Activated T-helper 17 cell treated with anti-CD3 and anti-CD28 coated beads, Interleukin-2, amount 50 U/mL, for 72 hours (primary cell): Measurements from ENCODE around the gene PARVA. TPM values are rescaled to one million over a fixed set of nuclear protein-coding genes. Genes with fewer than 3 reads are reported as not detected.
"Not testable (repeated sequence)": the region's sequence is repeated elsewhere in the genome, so short reads cannot be mapped to it uniquely, and the experiment has no call there.

ENCODE experiments used
- ATAC-seq: fragments of 150-1000 bp; cut with Tn5 transposase; replicated peaks from 2 replicates; pipeline ENCODE4 v1.10.0; 2021; ENCODE audit warnings: mild to moderate bottlenecking, moderate library complexity
- H3K27ac Mint-ChIP-seq: one replicate; pipeline ENCODE4 v1.8.0; 2022; ENCODE audit warnings: mixed read lengths
- H3K27me3 Mint-ChIP-seq: one replicate; pipeline ENCODE4 v1.8.0; 2022; ENCODE audit warnings: mixed read lengths
- H3K36me3 Mint-ChIP-seq: one replicate; pipeline ENCODE4 v1.8.0; 2022; ENCODE audit warnings: low read depth, mild to moderate bottlenecking, mixed read lengths
- H3K4me1 Mint-ChIP-seq: one replicate; pipeline ENCODE4 v1.8.0; 2022; ENCODE audit warnings: mixed read lengths
- H3K4me3 Mint-ChIP-seq: one replicate; pipeline ENCODE4 v1.8.0; 2022; ENCODE audit warnings: mild to moderate bottlenecking, mixed read lengths
- H3K9me3 Mint-ChIP-seq: one replicate; pipeline ENCODE4 v1.8.0; 2022; ENCODE audit warnings: mixed read lengths
- total RNA-seq, 2 donors: library from RNA; stranded (reverse); gene quantifications; one replicate each; pipeline ENCODE4 v1.2.3, GENCODE V29; 2022

The PARVA gene
- total RNA-seq = under 1 TPM in 1 of 2 donors, not detected in 1; 0.19 TPM

- Mint-ChIP-seq H3K4me1 (no peaks in the 10 kb centered on the region), H3K9me3 (peaks cover 7% of the 10 kb centered on the region), H3K27ac (no peak within 1 kb of the TSS), H3K27me3 (peaks cover 3% of the 10 kb centered on the region), H3K4me3 (peak within 1 kb of the TSS; percentile 67), H3K36me3 (no peaks in the 10 kb centered on the region)
- peak; percentile 9 for ATAC-seq
These were observed at the start of gene PARVA for GRCh38 chr11:12377106-12377823. TSS of gene PARVA (plus strand) at chr11:12377571. CDS start at chr11:12377648, 77 bp downstream.

DNA sequence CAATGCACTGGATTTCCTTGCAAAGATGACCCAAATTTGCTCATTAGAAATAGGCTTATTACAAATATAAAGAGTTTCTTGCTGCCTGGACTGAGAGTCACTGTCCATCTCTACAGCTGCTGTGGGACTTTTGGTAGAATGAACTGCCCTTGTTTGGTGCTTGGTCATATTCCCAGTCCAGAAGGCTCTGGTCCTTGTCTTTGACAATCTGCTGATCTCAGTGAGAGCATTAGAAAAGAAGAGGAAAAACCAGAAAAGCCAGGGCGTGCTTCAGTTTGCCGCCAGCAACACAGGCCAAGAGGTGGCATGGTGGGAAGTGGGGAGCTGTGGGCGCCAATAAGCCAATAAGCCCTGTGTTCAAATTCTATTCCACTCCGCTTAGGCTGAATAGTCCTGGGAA is 48.2 kb upstream of the PARVA start:
- no peaks in the 10 kb centered on the region for H3K27me3 Mint-ChIP-seq
- no peak overlapping the region for H3K27ac Mint-ChIP-seq
- no peak overlapping the region for H3K4me3 Mint-ChIP-seq
- H3K4me1 Mint-ChIP-seq = no peaks in the 10 kb centered on the region
- H3K36me3 Mint-ChIP-seq = peaks cover 26% of the 10 kb centered on the region
- no peak for ATAC-seq
- H3K9me3 Mint-ChIP-seq = no peaks in the 10 kb centered on the region

DNA sequence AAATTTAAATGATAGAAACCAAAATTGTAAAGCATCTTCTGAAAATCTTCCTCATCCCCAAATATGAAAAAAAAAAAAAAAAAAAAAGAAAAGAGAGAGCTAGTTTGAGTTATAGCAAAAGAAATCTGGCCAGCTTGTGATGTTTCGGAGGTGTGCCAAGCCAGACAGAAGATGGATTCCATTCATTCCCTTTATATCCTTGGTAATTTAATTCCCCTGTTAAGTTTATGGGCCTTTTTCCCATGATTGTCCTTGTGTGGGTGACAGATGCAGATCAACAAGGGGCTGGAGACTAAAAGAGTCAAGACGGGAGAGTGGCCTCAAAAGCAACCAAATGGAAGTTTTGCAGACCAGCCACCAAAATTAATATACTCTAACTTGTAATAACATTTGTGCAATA is 47.6 kb upstream of the PARVA start:
- H3K27me3 Mint-ChIP-seq = no peaks in the 10 kb centered on the region
- ATAC-seq = no peak

GRCh38 chr11:12330485-12331231 is 46.7 kb upstream of the PARVA start:
- ATAC-seq = no peak
- Mint-ChIP-seq H3K4me3 (no peak overlapping the region), H3K36me3 (peaks cover 12% of the 10 kb centered on the region), H3K27me3 (no peaks in the 10 kb centered on the region), H3K4me1 (no peaks in the 10 kb centered on the region), H3K9me3 (no peaks in the 10 kb centered on the region), H3K27ac (no peak overlapping the region)

More for the DNA sequence above, 47.6 kb upstream of the PARVA start:
- H3K9me3 Mint-ChIP-seq = no peaks in the 10 kb centered on the region
- H3K4me1 Mint-ChIP-seq = no peaks in the 10 kb centered on the region
- H3K4me3 Mint-ChIP-seq = no peak overlapping the region
- no peak overlapping the region for H3K27ac Mint-ChIP-seq
- H3K36me3 Mint-ChIP-seq = peaks cover 20% of the 10 kb centered on the region

GRCh38 chr11:12331239-12331874 is 46.0 kb upstream of the PARVA start:
- Mint-ChIP-seq H3K9me3 (no peaks in the 10 kb centered on the region), H3K4me1 (no peaks in the 10 kb centered on the region), H3K27me3 (no peaks in the 10 kb centered on the region), H3K4me3 (no peak overlapping the region), H3K27ac (no peak overlapping the region), H3K36me3 (peaks cover 6% of the 10 kb centered on the region)
- ATAC-seq = no peak

DNA sequence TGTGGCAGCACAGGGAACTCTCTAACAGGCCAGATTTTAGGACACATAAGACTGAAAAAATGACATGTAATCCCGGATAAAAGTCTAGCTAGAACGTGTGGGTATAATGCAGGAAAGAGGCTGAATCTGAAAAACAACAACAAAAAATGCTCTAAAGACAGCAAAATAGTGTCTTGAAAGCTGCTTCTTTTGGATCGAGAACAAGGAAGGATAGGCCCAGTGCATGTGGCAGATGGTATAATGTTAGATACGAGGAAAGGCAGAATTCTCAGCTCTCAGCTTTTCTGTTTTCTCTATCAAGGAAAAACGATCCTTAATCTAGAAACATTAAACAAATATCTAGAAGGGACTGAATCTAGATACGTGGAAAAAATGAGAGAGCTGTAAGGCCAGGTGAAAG is 33.8 kb upstream of the PARVA start:
- no peak for ATAC-seq
- Mint-ChIP-seq H3K4me1 (no peaks in the 10 kb centered on the region), H3K27ac (no peak overlapping the region), H3K27me3 (peaks cover 3% of the 10 kb centered on the region), H3K4me3 (no peak overlapping the region), H3K36me3 (no peaks in the 10 kb centered on the region), H3K9me3 (no peaks in the 10 kb centered on the region)

DNA sequence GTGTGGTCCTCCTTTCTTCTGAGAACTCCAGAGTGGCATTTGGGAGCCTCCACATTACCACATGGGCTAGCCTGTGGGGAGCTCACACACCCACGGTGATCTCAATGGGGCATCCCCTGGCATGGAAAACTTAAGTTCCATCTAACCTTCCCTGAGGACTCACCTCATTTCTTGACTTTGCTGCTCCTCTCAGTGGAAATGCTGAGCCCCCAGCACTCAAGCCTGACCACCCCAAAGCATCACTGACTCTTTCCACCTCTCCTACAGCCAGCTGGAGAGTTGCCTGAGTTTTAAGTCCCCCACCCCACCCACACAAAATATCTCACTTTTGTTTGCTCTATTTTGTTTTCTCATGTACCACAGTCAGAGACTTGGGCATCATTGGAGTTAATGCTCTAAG is 23.8 kb upstream of the PARVA start:
- Mint-ChIP-seq H3K4me1 (peaks cover 21% of the 10 kb centered on the region), H3K27ac (peak overlapping the region; percentile 47), H3K36me3 (peaks cover 6% of the 10 kb centered on the region), H3K4me3 (no peak overlapping the region), H3K27me3 (no peaks in the 10 kb centered on the region), H3K9me3 (no peaks in the 10 kb centered on the region)
- ATAC-seq = no peak

DNA sequence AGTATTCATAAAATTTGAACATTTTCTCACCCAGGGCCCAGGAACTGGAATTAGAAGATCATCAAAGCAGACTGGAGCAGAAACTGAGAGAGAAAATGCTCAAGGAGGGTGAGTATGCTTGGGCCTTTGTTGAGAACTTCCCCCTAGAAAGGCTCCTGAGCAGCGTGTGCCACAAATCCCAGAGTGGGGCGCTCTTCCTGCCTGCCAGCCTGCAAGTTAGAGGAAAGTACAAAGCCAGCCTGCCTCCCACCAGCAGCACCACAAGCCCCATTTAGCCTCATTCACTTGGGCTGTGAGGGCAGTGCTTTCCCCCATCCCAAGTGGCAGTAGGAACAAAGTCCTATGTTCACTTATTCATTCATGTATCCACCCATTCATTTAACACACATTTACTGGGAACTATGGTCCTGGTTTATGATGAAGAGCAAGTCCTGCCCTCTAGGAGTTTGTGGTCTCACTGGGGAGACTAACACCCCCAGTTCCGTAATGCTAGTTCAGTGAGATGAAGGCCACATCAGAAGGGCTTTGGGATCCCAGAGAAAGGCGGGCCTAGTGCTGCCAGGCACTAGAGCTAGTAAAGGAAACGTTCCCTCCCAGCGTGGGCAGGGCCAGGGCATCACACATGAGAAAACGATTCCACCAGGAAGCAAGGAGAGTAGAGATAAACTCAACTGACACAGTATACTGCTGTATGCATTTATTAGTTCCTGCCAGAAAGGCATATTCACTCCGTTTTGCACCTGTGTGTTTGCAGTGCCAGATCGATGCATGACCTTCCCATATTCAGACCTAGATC is 22.4 kb upstream of the PARVA start:
- Mint-ChIP-seq H3K4me1 (peaks cover 21% of the 10 kb centered on the region), H3K9me3 (no peaks in the 10 kb centered on the region), H3K27me3 (no peaks in the 10 kb centered on the region), H3K27ac (no peak overlapping the region), H3K36me3 (peaks cover 6% of the 10 kb centered on the region), H3K4me3 (no peak overlapping the region)
- ATAC-seq = no peak

GRCh38 chr11:12356944-12357655 is 20.3 kb upstream of the PARVA start:
- Mint-ChIP-seq H3K36me3 (no peaks in the 10 kb centered on the region), H3K9me3 (no peaks in the 10 kb centered on the region), H3K4me3 (peak overlapping the region; percentile 39), H3K27me3 (no peaks in the 10 kb centered on the region), H3K27ac (peak overlapping the region; percentile 83), H3K4me1 (peaks cover 22% of the 10 kb centered on the region)
- peak; percentile 31 for ATAC-seq

DNA sequence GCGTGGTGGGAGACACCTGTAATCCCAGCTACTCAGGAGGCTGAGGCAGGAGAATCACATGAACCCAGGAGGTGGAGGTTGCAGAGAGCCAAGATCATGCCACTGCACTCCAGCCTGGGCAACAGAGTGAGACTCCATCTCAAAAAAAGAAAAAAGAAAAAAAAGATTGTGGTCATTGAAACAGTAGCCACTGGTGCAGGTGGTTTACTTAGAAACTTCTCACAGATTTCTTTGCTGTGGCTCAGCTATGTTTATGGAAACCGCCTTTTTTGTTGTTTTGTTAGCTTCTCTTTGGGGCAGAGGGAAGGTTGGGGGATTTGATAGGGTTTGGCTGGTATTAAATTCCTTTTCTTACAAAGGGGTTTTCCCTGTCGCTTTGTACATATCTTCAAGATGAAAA is 19.7 kb upstream of the PARVA start:
- H3K27ac Mint-ChIP-seq = peak overlapping the region; percentile 83

GRCh38 chr11:12358302-12359188 is 18.8 kb upstream of the PARVA start:
- no peak overlapping the region for H3K27ac Mint-ChIP-seq
- no peak overlapping the region for H3K4me3 Mint-ChIP-seq
- peaks cover 31% of the 10 kb centered on the region for H3K4me1 Mint-ChIP-seq
- H3K9me3 Mint-ChIP-seq = no peaks in the 10 kb centered on the region
- ATAC-seq = no peak
- no peaks in the 10 kb centered on the region for H3K27me3 Mint-ChIP-seq
- no peaks in the 10 kb centered on the region for H3K36me3 Mint-ChIP-seq

More for the DNA sequence above, 19.7 kb upstream of the PARVA start:
- H3K36me3 Mint-ChIP-seq, ATAC-seq, H3K9me3 Mint-ChIP-seq, H3K27me3 Mint-ChIP-seq: not testable (repeated sequence)
- Mint-ChIP-seq H3K4me1 (peaks cover 28% of the 10 kb centered on the region), H3K4me3 (peak overlapping the region; percentile 39)

DNA sequence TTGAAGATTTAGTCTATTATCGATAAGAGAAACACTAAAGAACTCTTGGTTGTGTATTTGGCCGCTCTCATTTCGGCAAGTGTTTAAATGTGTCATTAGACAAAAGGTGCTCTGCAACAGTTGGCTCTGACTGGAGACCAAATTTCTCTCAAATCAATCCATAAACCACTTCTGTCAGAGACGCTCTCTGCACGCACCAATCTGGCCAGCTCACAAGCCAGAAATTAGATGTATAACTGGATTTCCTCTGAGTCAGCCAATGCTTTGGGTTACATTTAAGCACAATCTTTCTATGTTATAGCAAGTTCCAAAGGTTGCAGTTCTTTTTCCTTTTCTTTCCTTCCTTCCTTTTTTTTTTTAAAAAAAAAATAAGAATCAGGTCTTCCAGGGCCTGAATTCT is 17.6 kb upstream of the PARVA start:
- Mint-ChIP-seq H3K4me1 (peaks cover 27% of the 10 kb centered on the region), H3K9me3 (no peaks in the 10 kb centered on the region), H3K4me3 (no peak overlapping the region), H3K27me3 (no peaks in the 10 kb centered on the region), H3K36me3 (no peaks in the 10 kb centered on the region), H3K27ac (no peak overlapping the region)
- ATAC-seq = no peak

DNA sequence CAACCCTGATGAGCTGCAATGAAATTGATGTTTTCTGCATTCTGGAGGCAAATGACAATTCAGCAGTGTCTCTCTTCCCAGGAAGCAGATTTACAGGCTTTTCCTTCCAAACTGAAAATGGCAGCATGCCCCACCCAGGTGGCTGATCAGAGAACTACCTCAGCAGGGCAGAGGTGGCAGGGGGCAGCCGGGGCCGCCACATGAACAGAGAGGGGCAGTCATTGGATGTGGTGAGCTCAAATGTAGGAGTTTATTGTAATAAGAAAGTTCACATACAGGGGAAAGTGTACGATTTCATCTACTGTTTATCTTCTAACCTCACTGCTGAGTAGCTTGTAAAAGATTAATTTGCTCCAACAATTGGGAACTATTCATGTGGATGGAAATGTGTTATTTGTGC is 15.7 kb upstream of the PARVA start:
- no peaks in the 10 kb centered on the region for H3K9me3 Mint-ChIP-seq
- no peak overlapping the region for H3K4me3 Mint-ChIP-seq
- H3K27ac Mint-ChIP-seq = no peak overlapping the region
- ATAC-seq = no peak
- no peaks in the 10 kb centered on the region for H3K27me3 Mint-ChIP-seq
- peaks cover 20% of the 10 kb centered on the region for H3K4me1 Mint-ChIP-seq
- H3K36me3 Mint-ChIP-seq = no peaks in the 10 kb centered on the region
